Adipose tissue (tissue), 3 donors: ENCODE measurements around the gene PTOV1. TPM values are rescaled to one million over a fixed set of nuclear protein-coding genes. Genes with fewer than 3 reads are reported as not detected.

Source experiments
- H3K27ac ChIP-seq: one replicate; pipeline ENCODE4 v1.5.1; 2013; ENCODE audit warnings: low read depth, low read length
- WGBS, 3 donors: extraction: QIAGEN DNeasy Blood & Tissue Kit; methylation state at CpG; one replicate each; pipeline ENCODE4 v1.1.7; 2013; 5-methylcytosine and 5-hydroxymethylcytosine counted together
- polyA plus RNA-seq, 3 donors: library from polyadenylated mRNA; stranded (reverse); fragments of 200-250 nt; gene quantifications; one replicate each; pipeline ENCODE4 v1.2.3, GENCODE V29; 2013
- donor health status: healthy with polysubstance abuse.
- donor health status: Bipolar disorder and iron deficiency.
- donor health status: healthy.

PTOV1 gene
- polyA plus RNA-seq, 3 donors, result 69.1 to 76.8 (median 73.5) TPM

DNA sequence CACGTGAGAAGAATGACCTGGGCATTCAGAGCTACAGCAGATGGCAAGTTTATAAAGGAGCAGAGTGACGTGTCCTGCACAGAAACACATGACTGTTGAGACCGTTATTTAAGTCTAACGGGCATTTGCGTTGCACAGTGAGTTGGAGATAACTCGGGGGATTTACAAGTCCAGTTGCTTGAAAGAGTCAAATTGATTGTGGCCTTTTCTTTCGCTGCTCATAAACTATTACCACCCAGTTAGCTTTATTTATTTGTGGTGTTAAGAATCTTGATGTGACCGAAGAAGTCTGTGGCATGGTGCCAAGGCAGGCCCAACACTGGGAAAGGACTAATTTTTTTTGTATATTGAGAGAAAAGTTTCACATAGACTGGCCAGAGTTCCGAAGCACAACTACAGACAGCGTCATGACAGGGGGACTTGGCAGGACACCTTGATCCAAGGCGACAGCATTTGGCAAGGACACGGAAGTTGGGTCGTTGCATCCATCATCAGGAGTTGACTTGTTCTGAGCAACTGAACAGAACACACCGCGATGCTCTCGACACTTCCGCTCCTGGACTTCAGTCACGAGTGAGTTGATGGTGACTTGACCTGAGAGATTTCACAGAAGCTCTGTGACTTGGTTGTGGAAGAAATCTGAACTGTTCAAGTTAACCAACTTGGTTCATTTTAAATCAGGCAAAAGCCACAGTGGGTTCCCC, 11.9 kb upstream of the PTOV1 start:
- whole genome bisulfite sequencing, 3 donors, result 88 to 95% (median 93%) methylated on average over 18 of the region's 18 CpGs
- H3K27ac ChIP-seq, result no peak overlapping the region

DNA sequence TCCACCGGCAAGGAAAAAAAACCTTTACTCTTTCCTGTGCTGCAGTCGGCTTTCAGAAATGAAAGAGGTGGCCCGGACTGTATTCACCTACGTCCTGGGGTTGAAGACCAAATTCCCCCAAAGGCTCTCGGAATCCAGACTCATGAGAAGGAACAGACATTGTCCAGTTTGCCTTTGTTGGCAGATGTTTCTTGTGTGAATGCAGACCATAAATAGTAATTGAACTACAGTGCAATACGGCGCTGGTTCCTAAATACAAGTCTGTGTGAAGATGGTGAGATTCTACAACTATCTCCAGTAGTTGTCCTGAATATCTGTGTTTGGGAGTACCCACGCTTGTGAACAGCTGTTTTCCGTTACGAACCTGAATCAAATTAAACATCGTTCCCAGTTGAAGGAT, 11.2 kb upstream of the PTOV1 start:
- no peak overlapping the region for H3K27ac ChIP-seq
- WGBS, 3 donors, result 91 to 95% (median 93%) methylated on average over 11 of the region's 11 CpGs

DNA sequence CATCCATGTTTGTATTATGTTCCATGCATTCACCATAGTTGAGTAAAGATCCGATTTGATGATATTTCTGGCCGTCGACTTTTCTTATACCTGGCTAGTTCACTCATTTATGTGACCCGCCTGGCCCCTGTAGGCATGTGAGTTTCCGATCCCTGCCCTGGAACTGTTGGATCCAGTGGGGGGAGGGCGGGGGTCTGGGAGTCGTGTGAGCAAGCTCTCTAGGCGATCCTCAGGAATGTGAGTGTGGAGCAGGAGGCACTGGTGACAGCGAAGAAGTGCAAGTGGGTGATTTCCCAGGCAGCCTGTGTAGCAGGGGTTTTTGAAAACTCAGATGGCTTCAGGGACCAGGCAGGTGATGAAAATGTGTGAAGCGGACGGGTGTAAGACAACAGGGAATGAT, 10.6 kb upstream of the PTOV1 start:
- H3K27ac ChIP-seq, result no peak overlapping the region
- WGBS, 3 donors, result 85 to 94% (median 91%) methylated on average over 11 of the region's 11 CpGs

GRCh38 chr19:49840736-49841249, 10.2 kb upstream of the PTOV1 start:
- WGBS, 3 donors, result 85 to 90% (median 88%) methylated on average over 17 of the region's 17 CpGs
- no peak overlapping the region for H3K27ac ChIP-seq

- WGBS, 3 donors, result 87 to 90% (median 89%) methylated on average over 3 of the region's 3 CpGs
- no peak overlapping the region for H3K27ac ChIP-seq
These were observed 7.7 kb upstream of the PTOV1 start for GRCh38 chr19:49843265-49843664.

GRCh38 chr19:49844138-49845095, 6.5 kb upstream of the PTOV1 start:
- no peak overlapping the region for H3K27ac ChIP-seq
- 60 to 89% (median 66%) methylated on average over 18 of the region's 18 CpGs for WGBS, 3 donors

GRCh38 chr19:49845414-49845813, 5.5 kb upstream of the PTOV1 start:
- no peak overlapping the region for H3K27ac ChIP-seq
- 50 to 59% (median 56%) methylated on average over 3 of the region's 3 CpGs for WGBS, 3 donors

DNA sequence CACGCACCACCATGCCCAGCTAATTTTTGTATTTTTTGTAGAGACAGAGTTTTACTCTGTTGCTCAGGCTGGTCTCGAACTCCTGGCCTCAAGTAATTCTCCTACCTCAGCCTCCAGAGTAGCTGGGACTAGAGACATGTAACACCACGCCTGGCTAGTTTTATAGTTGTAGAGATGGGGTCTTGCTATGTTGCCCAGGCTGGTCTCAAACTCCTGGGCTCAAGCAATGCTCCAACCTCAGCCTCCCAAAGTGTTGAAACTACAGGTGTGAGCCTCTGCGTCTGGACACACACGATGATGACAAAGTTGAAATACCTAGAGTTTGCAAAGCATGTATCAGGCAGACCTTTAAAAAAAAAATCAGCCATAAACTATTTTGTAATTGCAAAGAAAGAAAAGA, 4.6 kb upstream of the PTOV1 start:
- WGBS, 3 donors, result 70 to 84% (median 82%) methylated on average over 5 of the region's 5 CpGs
- H3K27ac ChIP-seq, result no peak overlapping the region

GRCh38 chr19:49847731-49848696, 2.9 kb upstream of the PTOV1 start:
- no peak overlapping the region for H3K27ac ChIP-seq
- WGBS, 3 donors, result 82 to 90% (median 82%) methylated on average over 10 of the region's 10 CpGs

DNA sequence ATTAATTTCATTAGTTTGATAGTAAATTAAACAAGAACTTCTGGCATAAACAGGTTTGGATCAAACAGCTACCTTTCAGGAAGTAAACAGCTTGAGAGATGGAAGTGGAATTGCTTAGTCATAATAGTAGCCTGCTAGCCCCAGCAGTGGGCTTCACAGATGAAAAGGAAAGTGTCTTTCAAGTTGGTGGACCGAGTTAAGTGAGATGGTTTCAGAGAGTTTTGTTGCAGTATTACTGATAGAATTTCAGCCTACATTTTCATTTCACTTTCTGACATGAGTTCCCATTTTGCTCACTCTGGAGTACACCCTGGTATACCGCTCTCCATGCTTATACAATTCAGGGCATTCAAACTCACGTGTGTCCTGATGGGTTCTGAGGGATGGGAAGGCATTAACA, 2.0 kb upstream of the PTOV1 start:
- 84 to 98% (median 95%) methylated on average over 3 of the region's 3 CpGs for WGBS, 3 donors
- no peak overlapping the region for H3K27ac ChIP-seq

GRCh38 chr19:49849433-49850220, 1.3 kb upstream of the PTOV1 start:
- WGBS, 3 donors, result 91% methylated on average over 15 of the region's 15 CpGs
- no peak overlapping the region for H3K27ac ChIP-seq

- no peak overlapping the region for H3K27ac ChIP-seq
- WGBS, 3 donors, result 50 to 63% (median 63%) methylated on average over 12 of the region's 12 CpGs
These were observed 805 bp upstream of the PTOV1 start for GRCh38 chr19:49850221-49850486.

DNA sequence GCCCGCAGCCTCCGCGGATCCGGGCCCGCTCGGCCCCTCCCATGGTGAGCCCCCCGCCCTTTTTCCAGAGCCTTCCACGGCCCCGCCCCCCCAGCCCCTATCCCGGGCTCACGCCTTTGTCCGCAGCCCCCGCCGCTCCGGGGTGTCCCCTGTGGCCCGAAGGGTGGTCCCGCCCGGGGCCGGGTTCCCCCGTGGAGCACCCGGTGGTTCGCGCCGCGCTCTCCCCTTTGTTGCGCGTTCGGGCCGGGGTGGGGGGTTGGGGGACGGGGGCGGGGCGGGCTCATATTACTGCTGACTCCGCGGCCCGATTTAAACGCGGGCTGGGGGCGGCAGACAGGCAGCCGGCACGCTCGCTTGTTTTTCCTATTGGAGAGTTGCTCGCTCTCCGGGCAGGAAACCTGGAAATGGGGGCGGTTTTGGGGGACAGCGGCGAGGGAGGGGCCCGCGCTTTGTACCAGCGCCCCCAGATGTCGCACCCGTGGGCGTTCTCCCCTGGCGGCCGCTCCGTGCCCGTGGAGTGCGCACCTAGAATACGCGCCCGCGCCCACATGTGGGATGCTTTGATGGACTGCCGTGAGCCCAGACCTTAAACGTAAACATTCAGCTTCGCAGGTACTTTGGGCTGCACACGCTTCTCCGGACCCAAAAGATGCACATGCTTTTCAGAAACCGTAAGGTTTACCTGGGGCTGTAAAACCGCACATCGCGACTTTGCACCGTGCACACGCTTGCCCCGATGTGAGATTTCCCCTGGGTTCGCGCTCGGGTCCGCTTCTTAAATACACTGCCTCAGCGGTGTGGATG, 699 bp downstream of the PTOV1 start:
- H3K27ac ChIP-seq, result peak overlapping the region; percentile 3
- 2 to 3% (median 2%) methylated on average over 57 to 76 of the region's 78 CpGs for WGBS, 3 donors

GRCh38 chr19:49852631-49853126, 1.7 kb downstream of the PTOV1 start:
- no peak overlapping the region for H3K27ac ChIP-seq
- WGBS, 3 donors, result 67 to 81% (median 77%) methylated on average over 14 of the region's 14 CpGs

- 80 to 91% (median 88%) methylated on average over 9 to 10 of the region's 10 CpGs for WGBS, 3 donors
- H3K27ac ChIP-seq, result no peak overlapping the region
These were observed 3.0 kb downstream of the PTOV1 start for GRCh38 chr19:49853852-49854377.

DNA sequence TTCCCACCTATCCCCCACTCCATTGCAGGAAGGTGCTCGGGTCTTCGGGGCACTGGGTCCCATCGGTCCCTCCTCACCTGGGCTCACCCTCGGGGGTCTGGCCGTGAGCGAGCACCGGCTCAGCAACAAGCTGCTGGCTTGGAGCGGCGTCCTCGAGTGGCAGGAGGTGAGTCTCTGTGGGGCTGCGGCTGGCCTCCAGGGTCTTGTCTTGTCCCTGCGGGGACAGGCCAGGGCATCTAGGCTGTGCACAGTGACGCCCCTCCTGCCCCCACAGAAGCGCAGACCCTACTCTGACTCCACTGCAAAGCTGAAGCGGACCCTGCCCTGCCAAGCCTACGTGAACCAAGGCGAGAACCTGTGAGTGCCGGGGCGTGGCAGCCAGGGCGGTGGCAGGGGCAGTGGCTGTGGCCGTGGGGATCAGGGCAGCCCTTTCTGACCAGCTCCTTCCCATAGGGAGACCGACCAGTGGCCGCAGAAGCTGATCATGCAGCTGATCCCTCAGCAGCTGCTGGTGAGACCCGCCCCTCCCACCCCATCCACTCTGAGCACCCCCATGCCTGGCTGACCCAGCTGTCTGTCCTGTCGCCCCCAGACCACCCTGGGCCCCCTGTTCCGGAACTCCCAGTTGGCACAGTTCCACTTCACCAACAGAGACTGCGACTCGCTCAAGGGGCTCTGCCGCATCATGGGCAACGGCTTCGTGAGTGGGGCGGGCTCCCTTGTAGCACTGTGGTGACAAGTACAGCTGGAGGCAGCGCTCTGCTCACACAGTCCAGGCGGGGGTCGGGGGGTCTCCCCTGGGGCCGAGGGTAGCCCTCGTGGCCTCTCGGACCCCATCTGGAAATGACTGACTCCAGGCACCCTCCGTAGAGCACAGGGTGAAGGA, 3.7 kb downstream of the PTOV1 start:
- no peak overlapping the region for H3K27ac ChIP-seq
- WGBS, 3 donors, result 87 to 88% (median 88%) methylated on average over 35 to 39 of the region's 39 CpGs
